K562 (cell line): ENCODE measurements around the gene HIF1A. TPM values are rescaled to one million over a fixed set of nuclear protein-coding genes. Genes with fewer than 3 reads are reported as not detected.

Source experiments
- AFF4 ChIP-seq: sonication (generic); formaldehyde crosslinking; IDR thresholded peaks from 2 replicates; pipeline ENCODE4 v1.8.0; 2023; ENCODE audit warnings: mild to moderate bottlenecking, missing genetic modification reagents
- HBP1 ChIP-seq: fragments of 450-650 bp; formaldehyde crosslinking; IDR thresholded peaks from 2 replicates; pipeline ENCODE4 v1.4.0; 2022; ENCODE audit warnings: missing genetic modification characterization
- KAT2B ChIP-seq: IDR thresholded peaks from one replicate; pipeline ENCODE4 v1.6.1; 2012; ENCODE audit warnings: low read depth, mild to moderate bottlenecking, control low read depth, inconsistent platforms, low read length, moderate library complexity
- MAFK ChIP-seq: IDR thresholded peaks from 2 replicates; pipeline ENCODE4 v1.6.1; 2011; ENCODE audit warnings: low read length, improper control_type of control experiment
- MEIS2 ChIP-seq: fragments of 450-650 bp; IDR thresholded peaks from 2 replicates; pipeline ENCODE4 v1.6.1; 2014; ENCODE audit warnings: mild to moderate bottlenecking; ENCODE audit not compliant: partially characterized antibody
- MNT ChIP-seq, 2 experiments: fragments of 450-650 bp; conservative IDR thresholded peaks; 2 replicates each; pipeline ENCODE4 v1.6.1; 2017; ENCODE audit warnings: mild to moderate bottlenecking in 2 of 2, moderate library complexity in 2 of 2
- MXI1 ChIP-seq: IDR thresholded peaks from 2 replicates; pipeline ENCODE4 v1.6.1; 2011; ENCODE audit warnings: low read depth, mild to moderate bottlenecking, improper control_type of control experiment, low read length
- POLR2AphosphoS5 ChIP-seq: IDR thresholded peaks from 2 replicates; pipeline ENCODE4 v1.6.1; 2011; ENCODE audit warnings: mild to moderate bottlenecking, low read depth, low read length, moderate library complexity; ENCODE audit not compliant: control insufficient read depth, insufficient read depth
- PRPF4 ChIP-seq: fragments of 200-400 bp; formaldehyde crosslinking; IDR thresholded peaks from one replicate; pipeline ENCODE4 v1.6.1; 2017; ENCODE audit warnings: low read length, low read depth, mild to moderate bottlenecking; ENCODE audit not compliant: insufficient read depth, poor library complexity, severe bottlenecking
- SP1 ChIP-seq: sonication (generic); formaldehyde crosslinking; IDR thresholded peaks from 2 replicates; pipeline ENCODE4 v1.8.1; 2022; ENCODE audit warnings: mild to moderate bottlenecking, missing genetic modification reagents
- SUPT5H ChIP-seq: fragments of 450-650 bp; IDR thresholded peaks from 2 replicates; pipeline ENCODE4 v1.6.1; 2016
- TARDBP ChIP-seq: fragments of 450-650 bp; IDR thresholded peaks from 2 replicates; pipeline ENCODE4 v1.6.1; 2016
- TBP ChIP-seq: optimal IDR thresholded peaks from 2 replicates; pipeline ENCODE3; 2011; ENCODE audit warnings: low read depth, low read length, improper control_type of control experiment
- THRB ChIP-seq: fragments of 450-650 bp; formaldehyde crosslinking; conservative IDR thresholded peaks from 2 replicates; pipeline ENCODE4 v1.4.0; 2022; ENCODE audit warnings: mild to moderate bottlenecking, missing genetic modification characterization
- ZBTB12 ChIP-seq: fragments of 250-450 bp; sonication (Bioruptor Pico); IDR thresholded peaks from 2 replicates; pipeline ENCODE4 v1.4.0; 2020
- ZBTB2 ChIP-seq: fragments of 450-650 bp; IDR thresholded peaks from 2 replicates; pipeline ENCODE4 v1.6.1; 2016; ENCODE audit warnings: antibody characterized with exemption
- polyA plus RNA-seq, 8 experiments: library from polyadenylated mRNA; depleted of rRNA in 4 of 8; stranded (reverse) in 5 of 8; unstranded in 3 of 8; fragments of >200 nt; fragmentation: Nextera tagmentation in 2 of 8; fragmentation: Illumina TruSeq in 1 of 8; extraction: Ambion mirVana in 2 of 8; extraction: Trizol in 1 of 8; gene quantifications; 2 replicates each; pipeline versions ENCODE4 v1.2.1 to v1.2.3, GENCODE V29; 2011 to 2014; ENCODE audit warnings: inconsistent platforms in 1 of 8, missing spikeins in 1 of 8
- total RNA-seq, 7 experiments: library from RNA; depleted of rRNA in 6 of 7; stranded (reverse); fragments of >200 nt in 6 of 7; fragmentation: Illumina TruSeq in 2 of 7; extraction: Trizol in 2 of 7; gene quantifications; 2 replicates each; pipeline versions ENCODE4 v1.2.1 to v1.2.3, GENCODE V29; 2011 to 2021; ENCODE audit warnings: low replicate concordance in 1 of 7

HIF1A gene
- total and polyA plus RNA-seq, 9 of the 15 experiments (the other 6 are each of a cell fraction or from before 2014, with no cell fraction given) = 5.9 to 35.3 (median 24.2) TPM

- TF ChIP-seq MAFK = no peak
- peak; percentile 64 for TF ChIP-seq SUPT5H
- TF ChIP-seq MNT (conservative IDR thresholded peaks at IDR 0.05) = peak; percentile 83 to 93
- TF ChIP-seq SP1 (CRISPR knock-in tag) = peak; percentile 48; the same call in 1 of the 2 replicates
- TF ChIP-seq MXI1 = peak; percentile 92
- no peak for TF ChIP-seq THRB (CRISPR knock-in tag)
- TF ChIP-seq ZBTB12 (CRISPR knock-in tag) = no peak
- peak; percentile 83; the same call in 1 of the 2 replicates for TF ChIP-seq ZBTB2
- no peak for TF ChIP-seq TARDBP
- TF ChIP-seq PRPF4 = no peak
- no peak for TF ChIP-seq HBP1
- no peak for TF ChIP-seq KAT2B
- TF ChIP-seq MEIS2 = peak; percentile 63
- TF ChIP-seq TBP = peak; percentile 68
- TF ChIP-seq AFF4 (CRISPR knock-in tag) = no peak
- peak; percentile 59; the same call in 1 of the 2 replicates for TF ChIP-seq POLR2AphosphoS5
Observed at GRCh38 chr14:61761959-61762786, 66.9 kb downstream of the HIF1A start, which contains the start of gene SNAPC1 (continued).
